Cardiac fibroblast (primary cell): Measurements from ENCODE around the gene ADAM17.
A peak's percentile ranks its signal among the peaks of the same experiment; 100 is the strongest.

Source experiments
- DNase-seq, 2 donors: peaks; one replicate each; pipeline versions ENCODE4 v3.0.0 to v3.0.0-alpha.2; 2010; ENCODE audit warnings: low read depth in 2 of 2
- H3K4me3 ChIP-seq, 2 donors: replicated peaks in 1 of 2; 1 replicate in 1 of 2; 2 replicates in 1 of 2; pipeline ENCODE4 v1.5.1; 2011; ENCODE audit warnings: low read depth in 2 of 2, low read length in 2 of 2, mild to moderate bottlenecking in 2 of 2, moderate library complexity in 1 of 2
- TF ChIP-seq, protein P1 (sequence below): IDR thresholded peaks from one replicate; pipeline ENCODE4 v1.5.1; 2011; ENCODE audit warnings: low read depth, mild to moderate bottlenecking, low read length, inconsistent platforms

ADAM17 gene

DNA sequence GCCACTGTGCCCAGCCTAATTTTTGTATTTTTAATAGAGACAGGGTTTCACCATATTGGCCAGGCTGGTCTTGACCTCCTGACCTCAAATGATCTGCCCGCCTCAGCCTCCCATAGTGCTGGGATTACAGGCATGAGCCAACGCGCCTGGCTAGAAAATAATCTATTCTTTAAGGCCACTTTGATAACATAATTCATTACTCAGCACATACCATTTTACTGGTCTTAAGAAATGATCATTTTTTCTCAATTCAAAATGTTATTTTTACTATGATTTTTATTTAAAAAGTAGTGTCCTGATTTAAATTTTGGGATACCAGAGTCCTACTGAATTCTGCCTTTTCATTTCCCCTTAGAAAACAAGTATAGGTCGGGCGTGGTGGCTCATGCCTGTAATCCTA is 27.0 kb upstream of the ADAM17 start:
- TF ChIP-seq, protein P1, sequence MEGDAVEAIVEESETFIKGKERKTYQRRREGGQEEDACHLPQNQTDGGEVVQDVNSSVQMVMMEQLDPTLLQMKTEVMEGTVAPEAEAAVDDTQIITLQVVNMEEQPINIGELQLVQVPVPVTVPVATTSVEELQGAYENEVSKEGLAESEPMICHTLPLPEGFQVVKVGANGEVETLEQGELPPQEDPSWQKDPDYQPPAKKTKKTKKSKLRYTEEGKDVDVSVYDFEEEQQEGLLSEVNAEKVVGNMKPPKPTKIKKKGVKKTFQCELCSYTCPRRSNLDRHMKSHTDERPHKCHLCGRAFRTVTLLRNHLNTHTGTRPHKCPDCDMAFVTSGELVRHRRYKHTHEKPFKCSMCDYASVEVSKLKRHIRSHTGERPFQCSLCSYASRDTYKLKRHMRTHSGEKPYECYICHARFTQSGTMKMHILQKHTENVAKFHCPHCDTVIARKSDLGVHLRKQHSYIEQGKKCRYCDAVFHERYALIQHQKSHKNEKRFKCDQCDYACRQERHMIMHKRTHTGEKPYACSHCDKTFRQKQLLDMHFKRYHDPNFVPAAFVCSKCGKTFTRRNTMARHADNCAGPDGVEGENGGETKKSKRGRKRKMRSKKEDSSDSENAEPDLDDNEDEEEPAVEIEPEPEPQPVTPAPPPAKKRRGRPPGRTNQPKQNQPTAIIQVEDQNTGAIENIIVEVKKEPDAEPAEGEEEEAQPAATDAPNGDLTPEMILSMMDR: no peak
- H3K4me3 ChIP-seq: no peak overlapping the region
- no peak for DNase-seq

DNA sequence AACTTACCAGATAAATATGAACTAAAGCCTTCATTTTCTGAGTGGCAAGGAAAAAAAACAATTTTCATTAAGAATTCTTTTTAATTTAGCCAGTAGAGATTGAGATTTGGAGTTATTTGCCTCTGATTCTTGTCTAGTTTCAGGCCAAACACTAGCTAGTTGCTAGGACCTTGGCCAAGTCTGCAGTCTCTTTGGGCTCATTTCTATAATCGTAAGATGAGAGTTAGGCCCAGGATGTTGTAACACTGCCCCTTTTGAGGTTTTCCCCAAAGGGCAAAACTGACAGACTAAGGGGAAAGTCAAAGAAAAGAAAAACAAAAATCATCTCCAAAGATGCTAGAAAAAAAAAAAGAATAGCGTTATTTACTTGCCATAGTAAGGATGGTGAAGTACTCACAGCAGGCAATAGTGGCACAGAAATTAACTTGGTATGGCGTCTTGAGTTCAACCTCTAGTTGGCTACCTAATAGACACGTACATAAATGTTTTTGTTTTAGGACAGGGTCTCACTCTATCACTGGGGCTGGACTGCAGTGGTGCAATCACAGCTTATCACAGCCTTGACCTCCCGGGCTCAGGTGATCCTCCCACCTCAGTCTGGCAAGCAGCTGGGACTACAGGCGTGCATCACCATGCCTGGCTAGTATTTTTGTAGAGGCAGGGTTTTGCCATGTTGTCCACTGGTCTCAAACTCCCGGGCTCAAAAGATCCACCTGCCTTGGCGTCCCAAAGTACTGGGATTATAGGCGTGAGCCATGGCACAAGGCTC is 23.0 kb upstream of the ADAM17 start:
- peak in 1 of 2 donors; percentile 48 for DNase-seq
- TF ChIP-seq, protein P1: no peak
- no peak overlapping the region for H3K4me3 ChIP-seq

- TF ChIP-seq, protein P1: no peak
- DNase-seq: no peak
- H3K4me3 ChIP-seq: no peak overlapping the region
Measured at GRCh38 chr2:9574331-9574730, 18.7 kb upstream of the ADAM17 start.

DNA sequence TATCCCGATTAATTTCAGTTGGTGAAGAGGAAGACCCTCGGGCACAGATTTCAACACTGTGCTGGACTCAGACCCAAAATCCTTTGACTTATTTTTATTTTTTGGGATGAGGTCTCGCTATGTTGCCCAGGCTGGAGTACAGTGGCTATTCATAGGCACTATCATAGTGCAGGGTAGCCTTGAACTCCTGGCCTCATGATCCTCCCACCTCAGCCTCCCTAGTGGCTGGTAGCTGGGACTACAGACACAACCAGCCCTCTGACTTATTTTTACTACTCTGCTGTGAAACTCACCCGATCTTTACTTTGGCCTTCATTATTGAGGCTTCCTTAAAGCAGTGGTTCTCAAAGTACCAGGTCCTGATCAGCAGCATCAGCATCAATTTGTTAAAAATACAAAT is 18.2 kb upstream of the ADAM17 start:
- no peak overlapping the region for H3K4me3 ChIP-seq
- no peak for DNase-seq
- TF ChIP-seq, protein P1: peak; percentile 28

DNA sequence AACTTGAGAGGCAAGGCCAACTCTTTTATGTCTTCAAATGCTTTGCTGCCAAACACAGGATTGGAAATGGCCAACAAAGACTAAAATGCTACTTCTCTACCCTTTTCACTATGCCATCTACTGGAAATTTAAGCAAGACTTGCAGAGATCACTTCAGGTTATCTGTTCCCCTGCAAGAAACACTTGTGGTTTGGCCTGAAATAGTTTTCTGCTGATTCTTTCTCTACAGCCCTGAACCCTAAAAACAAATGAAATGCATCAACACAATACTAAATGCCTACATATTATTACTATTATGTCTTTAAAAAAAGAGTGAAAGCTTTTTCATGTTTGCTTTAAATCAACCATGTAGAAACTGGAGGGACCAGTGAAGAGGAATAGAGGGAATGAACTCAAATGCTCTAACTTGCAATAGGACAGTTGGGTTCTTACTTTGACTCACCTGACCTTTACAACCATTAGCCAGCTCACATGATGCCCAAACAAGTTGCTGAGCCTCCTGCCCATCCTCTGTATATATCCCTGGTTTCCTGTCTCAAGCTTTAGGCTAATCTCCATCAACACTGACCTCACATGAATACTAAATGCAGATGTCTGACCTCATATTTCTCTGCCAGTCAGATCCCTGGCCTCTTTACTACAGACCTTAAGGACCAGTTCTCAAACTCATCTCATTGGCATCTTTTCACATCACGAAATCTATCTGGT is 17.5 kb upstream of the ADAM17 start:
- DNase-seq: peak; percentile 6 to 49
- TF ChIP-seq, protein P1: no peak
- no peak overlapping the region for H3K4me3 ChIP-seq

GRCh38 chr2:9570182-9571060 is 14.8 kb upstream of the ADAM17 start:
- peak; percentile 32 to 64 for DNase-seq
- no peak overlapping the region for H3K4me3 ChIP-seq
- TF ChIP-seq, protein P1: peak; percentile 7
